HEK293 (cell line): ENCODE data around the gene FGFRL1.

Experiments used
- MEIS1 ChIP-seq: sonication (generic); formaldehyde crosslinking; IDR thresholded peaks from 2 replicates; pipeline ENCODE4 v1.8.1; 2022; ENCODE audit warnings: missing genetic modification reagents, mild to moderate bottlenecking, borderline replicate concordance
- SCRT2 ChIP-seq: fragments of 450-650 bp; formaldehyde crosslinking; IDR thresholded peaks from 2 replicates; pipeline ENCODE4 v1.5.1; 2016; ENCODE audit warnings: missing biosample characterization, missing genetic modification characterization
- ZBTB48 ChIP-seq: fragments of 450-650 bp; formaldehyde crosslinking; IDR thresholded peaks from 2 replicates; pipeline ENCODE4 v1.5.1; 2016; ENCODE audit warnings: missing biosample characterization, missing genetic modification characterization
- ZNF114 ChIP-seq: fragments of 450-650 bp; formaldehyde crosslinking; IDR thresholded peaks from 2 replicates; pipeline ENCODE4 v1.5.0; 2017; ENCODE audit warnings: missing biosample characterization, missing genetic modification characterization
- ZNF155 ChIP-seq: fragments of 450-650 bp; formaldehyde crosslinking; IDR thresholded peaks from 2 replicates; pipeline ENCODE4 v1.5.1; 2016; ENCODE audit warnings: missing biosample characterization, missing genetic modification characterization
- ZNF274 ChIP-seq, 2 experiments: fragments of 200-500 bp in 1 of 2; fragments of 450-650 bp in 1 of 2; sonication (Bioruptor generic) in 1 of 2; formaldehyde crosslinking in 1 of 2; IDR thresholded peaks; 2 replicates each; pipeline versions ENCODE4 v1.5.1 to v1.6.1; 2014 to 2016; ENCODE audit warnings: borderline replicate concordance in 1 of 2, inconsistent platforms in 1 of 2, low read length in 1 of 2, missing biosample characterization in 1 of 2, missing genetic modification characterization in 1 of 2
- ZNF549 ChIP-seq: fragments of 450-650 bp; IDR thresholded peaks from 2 replicates; pipeline ENCODE4 v1.5.1; 2018; ENCODE audit warnings: missing biosample characterization, missing genetic modification characterization, mild to moderate bottlenecking, inconsistent platforms, moderate library complexity
- TF ChIP-seq, protein P1 (sequence below): fragments of 450-650 bp; formaldehyde crosslinking; IDR thresholded peaks from 2 replicates; pipeline ENCODE4 v1.5.1; 2016; ENCODE audit warnings: missing biosample characterization, missing genetic modification characterization
- TF ChIP-seq, protein P2 (sequence below): fragments of 450-650 bp; formaldehyde crosslinking; IDR thresholded peaks from 2 replicates; pipeline ENCODE4 v1.5.1; 2016; ENCODE audit warnings: missing biosample characterization, missing genetic modification characterization, low read depth
- TF ChIP-seq, protein P3 (sequence below): fragments of 450-650 bp; formaldehyde crosslinking; IDR thresholded peaks from 2 replicates; pipeline ENCODE4 v1.5.1; 2016; ENCODE audit warnings: missing biosample characterization, missing genetic modification characterization
- TF ChIP-seq, protein P4 (sequence below): fragments of 450-650 bp; formaldehyde crosslinking; IDR thresholded peaks from 2 replicates; pipeline ENCODE4; 2016; ENCODE audit warnings: missing biosample characterization, missing genetic modification characterization

DNA sequence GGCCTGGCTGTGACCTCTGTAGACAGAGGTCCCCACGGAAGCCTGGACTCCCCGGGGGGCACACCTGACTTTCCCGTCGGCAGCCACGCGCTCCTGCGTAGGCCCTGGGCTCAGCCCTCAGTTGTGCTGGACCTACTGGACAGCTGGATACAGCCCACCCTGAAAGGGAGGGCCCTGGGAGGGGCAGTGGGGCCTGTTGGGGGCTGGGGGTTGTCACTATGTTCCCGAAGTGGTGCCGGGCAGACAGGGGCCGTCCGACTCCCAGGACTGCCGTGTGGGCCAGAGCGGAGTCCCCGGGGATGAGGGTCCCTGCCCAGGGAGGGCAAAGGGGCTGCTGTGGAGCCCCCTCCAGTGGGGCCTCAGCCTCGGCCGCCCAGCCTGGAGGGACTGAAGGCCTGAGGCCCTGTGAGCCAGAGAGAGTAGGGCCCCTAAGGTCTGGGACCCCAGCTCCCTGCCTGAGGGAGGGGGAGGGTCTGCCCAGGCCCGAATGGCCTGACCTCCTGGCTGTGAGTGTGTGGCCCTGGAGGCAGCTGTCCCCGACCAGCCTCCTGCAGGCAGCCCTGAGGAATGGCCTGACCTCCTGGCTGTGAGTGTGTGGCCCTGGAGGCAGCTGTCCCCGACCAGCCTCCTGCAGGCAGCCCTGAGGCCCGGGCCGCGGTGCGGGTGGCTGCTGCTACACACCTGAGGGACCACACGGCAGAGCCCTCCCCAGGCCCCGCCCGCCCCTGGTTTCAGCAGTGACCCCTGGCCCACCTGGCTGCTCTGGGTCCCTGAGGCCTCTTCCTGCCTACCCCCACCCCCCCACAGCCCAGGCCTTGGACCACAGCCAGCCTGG, 25.8 kb downstream of the FGFRL1 start:
- TF ChIP-seq SCRT2 (tag by site-specific recombination) (no peak), ZBTB48 (tag by site-specific recombination) (no peak), ZNF155 (tag by site-specific recombination) (no peak), MEIS1 (CRISPR knock-in tag) (no peak), ZNF114 (no peak), ZNF274 (IDR thresholded peaks at IDR 0.05; ENCODE audit: low read length) (no peak), ZNF274 (tag by site-specific recombination; IDR thresholded peaks at IDR 0.05; ENCODE audit: borderline replicate concordance) (no peak), ZNF549 (tag by site-specific recombination) (no peak)
- TF ChIP-seq, protein P1, sequence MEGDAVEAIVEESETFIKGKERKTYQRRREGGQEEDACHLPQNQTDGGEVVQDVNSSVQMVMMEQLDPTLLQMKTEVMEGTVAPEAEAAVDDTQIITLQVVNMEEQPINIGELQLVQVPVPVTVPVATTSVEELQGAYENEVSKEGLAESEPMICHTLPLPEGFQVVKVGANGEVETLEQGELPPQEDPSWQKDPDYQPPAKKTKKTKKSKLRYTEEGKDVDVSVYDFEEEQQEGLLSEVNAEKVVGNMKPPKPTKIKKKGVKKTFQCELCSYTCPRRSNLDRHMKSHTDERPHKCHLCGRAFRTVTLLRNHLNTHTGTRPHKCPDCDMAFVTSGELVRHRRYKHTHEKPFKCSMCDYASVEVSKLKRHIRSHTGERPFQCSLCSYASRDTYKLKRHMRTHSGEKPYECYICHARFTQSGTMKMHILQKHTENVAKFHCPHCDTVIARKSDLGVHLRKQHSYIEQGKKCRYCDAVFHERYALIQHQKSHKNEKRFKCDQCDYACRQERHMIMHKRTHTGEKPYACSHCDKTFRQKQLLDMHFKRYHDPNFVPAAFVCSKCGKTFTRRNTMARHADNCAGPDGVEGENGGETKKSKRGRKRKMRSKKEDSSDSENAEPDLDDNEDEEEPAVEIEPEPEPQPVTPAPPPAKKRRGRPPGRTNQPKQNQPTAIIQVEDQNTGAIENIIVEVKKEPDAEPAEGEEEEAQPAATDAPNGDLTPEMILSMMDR (tag by site-specific recombination) = no peak
- TF ChIP-seq, protein P2, sequence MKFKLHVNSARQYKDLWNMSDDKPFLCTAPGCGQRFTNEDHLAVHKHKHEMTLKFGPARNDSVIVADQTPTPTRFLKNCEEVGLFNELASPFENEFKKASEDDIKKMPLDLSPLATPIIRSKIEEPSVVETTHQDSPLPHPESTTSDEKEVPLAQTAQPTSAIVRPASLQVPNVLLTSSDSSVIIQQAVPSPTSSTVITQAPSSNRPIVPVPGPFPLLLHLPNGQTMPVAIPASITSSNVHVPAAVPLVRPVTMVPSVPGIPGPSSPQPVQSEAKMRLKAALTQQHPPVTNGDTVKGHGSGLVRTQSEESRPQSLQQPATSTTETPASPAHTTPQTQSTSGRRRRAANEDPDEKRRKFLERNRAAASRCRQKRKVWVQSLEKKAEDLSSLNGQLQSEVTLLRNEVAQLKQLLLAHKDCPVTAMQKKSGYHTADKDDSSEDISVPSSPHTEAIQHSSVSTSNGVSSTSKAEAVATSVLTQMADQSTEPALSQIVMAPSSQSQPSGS = no peak
- TF ChIP-seq, protein P3, sequence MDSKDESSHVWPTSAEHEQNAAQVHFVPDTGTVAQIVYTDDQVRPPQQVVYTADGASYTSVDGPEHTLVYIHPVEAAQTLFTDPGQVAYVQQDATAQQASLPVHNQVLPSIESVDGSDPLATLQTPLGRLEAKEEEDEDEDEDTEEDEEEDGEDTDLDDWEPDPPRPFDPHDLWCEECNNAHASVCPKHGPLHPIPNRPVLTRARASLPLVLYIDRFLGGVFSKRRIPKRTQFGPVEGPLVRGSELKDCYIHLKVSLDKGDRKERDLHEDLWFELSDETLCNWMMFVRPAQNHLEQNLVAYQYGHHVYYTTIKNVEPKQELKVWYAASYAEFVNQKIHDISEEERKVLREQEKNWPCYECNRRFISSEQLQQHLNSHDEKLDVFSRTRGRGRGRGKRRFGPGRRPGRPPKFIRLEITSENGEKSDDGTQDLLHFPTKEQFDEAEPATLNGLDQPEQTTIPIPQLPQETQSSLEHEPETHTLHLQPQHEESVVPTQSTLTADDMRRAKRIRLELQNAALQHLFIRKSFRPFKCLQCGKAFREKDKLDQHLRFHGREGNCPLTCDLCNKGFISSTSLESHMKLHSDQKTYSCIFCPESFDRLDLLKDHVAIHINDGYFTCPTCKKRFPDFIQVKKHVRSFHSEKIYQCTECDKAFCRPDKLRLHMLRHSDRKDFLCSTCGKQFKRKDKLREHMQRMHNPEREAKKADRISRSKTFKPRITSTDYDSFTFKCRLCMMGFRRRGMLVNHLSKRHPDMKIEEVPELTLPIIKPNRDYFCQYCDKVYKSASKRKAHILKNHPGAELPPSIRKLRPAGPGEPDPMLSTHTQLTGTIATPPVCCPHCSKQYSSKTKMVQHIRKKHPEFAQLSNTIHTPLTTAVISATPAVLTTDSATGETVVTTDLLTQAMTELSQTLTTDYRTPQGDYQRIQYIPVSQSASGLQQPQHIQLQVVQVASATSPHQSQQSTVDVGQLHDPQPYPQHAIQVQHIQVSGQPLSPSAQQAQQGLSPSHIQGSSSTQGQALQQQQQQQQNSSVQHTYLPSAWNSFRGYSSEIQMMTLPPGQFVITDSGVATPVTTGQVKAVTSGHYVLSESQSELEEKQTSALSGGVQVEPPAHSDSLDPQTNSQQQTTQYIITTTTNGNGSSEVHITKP (tag by site-specific recombination) = no peak
- TF ChIP-seq, protein P4, sequence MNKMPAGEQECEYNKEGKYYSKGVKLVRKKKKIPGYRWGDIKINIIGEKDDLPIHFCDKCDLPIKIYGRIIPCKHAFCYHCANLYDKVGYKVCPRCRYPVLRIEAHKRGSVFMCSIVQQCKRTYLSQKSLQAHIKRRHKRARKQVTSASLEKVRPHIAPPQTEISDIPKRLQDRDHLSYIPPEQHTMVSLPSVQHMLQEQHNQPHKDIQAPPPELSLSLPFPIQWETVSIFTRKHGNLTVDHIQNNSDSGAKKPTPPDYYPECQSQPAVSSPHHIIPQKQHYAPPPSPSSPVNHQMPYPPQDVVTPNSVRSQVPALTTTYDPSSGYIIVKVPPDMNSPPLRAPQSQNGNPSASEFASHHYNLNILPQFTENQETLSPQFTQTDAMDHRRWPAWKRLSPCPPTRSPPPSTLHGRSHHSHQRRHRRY (tag by site-specific recombination) = no peak
